ENCODE measurements around the gene TCTN2.

DNA sequence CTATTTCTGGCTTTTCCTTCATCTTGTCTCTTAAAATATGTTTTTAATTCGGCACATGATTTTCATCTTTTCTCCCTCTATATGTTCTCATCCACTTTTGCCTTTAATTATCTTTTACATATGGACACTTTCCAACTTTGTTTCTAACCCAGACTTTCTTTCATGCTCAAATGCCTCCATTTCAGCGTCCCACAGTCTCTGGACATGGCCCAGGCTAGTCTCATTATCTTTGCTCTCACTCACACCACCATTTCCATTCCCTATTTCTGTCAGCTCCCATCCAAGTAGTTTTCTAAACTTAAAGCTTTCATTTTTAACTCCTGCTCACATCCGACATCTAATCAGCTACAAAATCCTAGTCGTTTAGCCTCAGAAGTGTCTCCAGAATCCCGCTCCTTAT lies 22.5 kb upstream of the TCTN2 start:
- TF ChIP-seq, protein P1, sequence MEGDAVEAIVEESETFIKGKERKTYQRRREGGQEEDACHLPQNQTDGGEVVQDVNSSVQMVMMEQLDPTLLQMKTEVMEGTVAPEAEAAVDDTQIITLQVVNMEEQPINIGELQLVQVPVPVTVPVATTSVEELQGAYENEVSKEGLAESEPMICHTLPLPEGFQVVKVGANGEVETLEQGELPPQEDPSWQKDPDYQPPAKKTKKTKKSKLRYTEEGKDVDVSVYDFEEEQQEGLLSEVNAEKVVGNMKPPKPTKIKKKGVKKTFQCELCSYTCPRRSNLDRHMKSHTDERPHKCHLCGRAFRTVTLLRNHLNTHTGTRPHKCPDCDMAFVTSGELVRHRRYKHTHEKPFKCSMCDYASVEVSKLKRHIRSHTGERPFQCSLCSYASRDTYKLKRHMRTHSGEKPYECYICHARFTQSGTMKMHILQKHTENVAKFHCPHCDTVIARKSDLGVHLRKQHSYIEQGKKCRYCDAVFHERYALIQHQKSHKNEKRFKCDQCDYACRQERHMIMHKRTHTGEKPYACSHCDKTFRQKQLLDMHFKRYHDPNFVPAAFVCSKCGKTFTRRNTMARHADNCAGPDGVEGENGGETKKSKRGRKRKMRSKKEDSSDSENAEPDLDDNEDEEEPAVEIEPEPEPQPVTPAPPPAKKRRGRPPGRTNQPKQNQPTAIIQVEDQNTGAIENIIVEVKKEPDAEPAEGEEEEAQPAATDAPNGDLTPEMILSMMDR (IDR thresholded peaks at IDR 0.05): no peak
- TF ChIP-seq POLR2A (IDR thresholded peaks at IDR 0.05): no peak

All from thyroid gland (tissue), 4 donors.